NT2/D1 (cell line): ENCODE results near the gene DIAPH2.

Experiments used
- SUZ12 ChIP-seq: IDR thresholded peaks from 2 replicates; pipeline ENCODE4 v1.6.1; 2011; ENCODE audit not compliant: insufficient read length, insufficient read depth; ENCODE audit errors: extremely low read depth
- YY1 ChIP-seq: IDR thresholded peaks from 2 replicates; pipeline ENCODE4 v1.6.1; 2011; ENCODE audit not compliant: insufficient read length, insufficient read depth
- ZNF274 ChIP-seq: IDR thresholded peaks from 2 replicates; pipeline ENCODE4 v1.6.1; 2011; ENCODE audit warnings: mild to moderate bottlenecking, low read depth, low read length

GRCh38 chrX:96989830-96990571 lies 305.4 kb downstream of the DIAPH2 start:
- TF ChIP-seq ZNF274 (no peak), SUZ12 (no peak), YY1 (no peak)
